HFF-Myc (cell line): ENCODE data around the gene PTPRT.

Source experiments
- DNase-seq: peaks from one replicate; pipeline ENCODE4 v3.0.0-alpha.2; 2011; ENCODE audit warnings: low read depth; ENCODE audit errors: extremely low read depth
- H3K4me3 ChIP-seq: replicated peaks from 2 replicates; pipeline ENCODE4 v1.5.1; 2011; ENCODE audit warnings: low read depth, mild to moderate bottlenecking, control low read depth, low read length
- TF ChIP-seq, protein P1 (sequence below): IDR thresholded peaks from 2 replicates; pipeline ENCODE4 v1.5.1; 2012; ENCODE audit warnings: mild to moderate bottlenecking, low read depth, low read length, control low read depth; ENCODE audit errors: missing control alignments

PTPRT gene

GRCh38 chr20:42611889-42612837 is 577.5 kb downstream of the PTPRT start:
- TF ChIP-seq, protein P1, sequence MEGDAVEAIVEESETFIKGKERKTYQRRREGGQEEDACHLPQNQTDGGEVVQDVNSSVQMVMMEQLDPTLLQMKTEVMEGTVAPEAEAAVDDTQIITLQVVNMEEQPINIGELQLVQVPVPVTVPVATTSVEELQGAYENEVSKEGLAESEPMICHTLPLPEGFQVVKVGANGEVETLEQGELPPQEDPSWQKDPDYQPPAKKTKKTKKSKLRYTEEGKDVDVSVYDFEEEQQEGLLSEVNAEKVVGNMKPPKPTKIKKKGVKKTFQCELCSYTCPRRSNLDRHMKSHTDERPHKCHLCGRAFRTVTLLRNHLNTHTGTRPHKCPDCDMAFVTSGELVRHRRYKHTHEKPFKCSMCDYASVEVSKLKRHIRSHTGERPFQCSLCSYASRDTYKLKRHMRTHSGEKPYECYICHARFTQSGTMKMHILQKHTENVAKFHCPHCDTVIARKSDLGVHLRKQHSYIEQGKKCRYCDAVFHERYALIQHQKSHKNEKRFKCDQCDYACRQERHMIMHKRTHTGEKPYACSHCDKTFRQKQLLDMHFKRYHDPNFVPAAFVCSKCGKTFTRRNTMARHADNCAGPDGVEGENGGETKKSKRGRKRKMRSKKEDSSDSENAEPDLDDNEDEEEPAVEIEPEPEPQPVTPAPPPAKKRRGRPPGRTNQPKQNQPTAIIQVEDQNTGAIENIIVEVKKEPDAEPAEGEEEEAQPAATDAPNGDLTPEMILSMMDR = no peak
- no peak overlapping the region for H3K4me3 ChIP-seq
- DNase-seq = no peak

DNA sequence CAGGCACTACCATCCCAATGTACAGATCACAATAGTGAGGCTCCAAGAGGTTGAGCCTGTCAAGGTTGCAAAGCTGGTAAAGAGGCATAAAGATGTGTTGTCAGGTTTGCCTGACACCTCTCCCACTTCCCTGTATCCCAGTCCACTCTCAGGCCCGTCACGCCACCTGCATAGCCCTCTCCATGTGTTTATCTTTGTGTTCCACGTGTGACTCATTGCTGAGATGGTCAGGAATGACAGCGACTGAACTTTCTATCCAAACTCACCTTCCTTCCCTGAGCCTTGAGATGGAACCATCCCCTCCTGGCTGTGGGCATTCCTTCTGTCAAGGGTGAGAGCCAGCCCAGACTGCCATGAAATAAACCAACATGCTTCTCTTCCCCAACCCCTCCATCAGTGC is 578.3 kb downstream of the PTPRT start:
- H3K4me3 ChIP-seq = no peak overlapping the region
- TF ChIP-seq, protein P1 = no peak
- DNase-seq = no peak

- DNase-seq = no peak
- TF ChIP-seq, protein P1 = no peak
Measured at GRCh38 chr20:42610070-42610469, 579.6 kb downstream of the PTPRT start.

GRCh38 chr20:42609618-42610017 is 580.1 kb downstream of the PTPRT start:
- TF ChIP-seq, protein P1 = no peak
- no peak overlapping the region for H3K4me3 ChIP-seq
- DNase-seq = no peak

More at GRCh38 chr20:42610070-42610469, 579.6 kb downstream of the PTPRT start:
- H3K4me3 ChIP-seq = no peak overlapping the region

DNA sequence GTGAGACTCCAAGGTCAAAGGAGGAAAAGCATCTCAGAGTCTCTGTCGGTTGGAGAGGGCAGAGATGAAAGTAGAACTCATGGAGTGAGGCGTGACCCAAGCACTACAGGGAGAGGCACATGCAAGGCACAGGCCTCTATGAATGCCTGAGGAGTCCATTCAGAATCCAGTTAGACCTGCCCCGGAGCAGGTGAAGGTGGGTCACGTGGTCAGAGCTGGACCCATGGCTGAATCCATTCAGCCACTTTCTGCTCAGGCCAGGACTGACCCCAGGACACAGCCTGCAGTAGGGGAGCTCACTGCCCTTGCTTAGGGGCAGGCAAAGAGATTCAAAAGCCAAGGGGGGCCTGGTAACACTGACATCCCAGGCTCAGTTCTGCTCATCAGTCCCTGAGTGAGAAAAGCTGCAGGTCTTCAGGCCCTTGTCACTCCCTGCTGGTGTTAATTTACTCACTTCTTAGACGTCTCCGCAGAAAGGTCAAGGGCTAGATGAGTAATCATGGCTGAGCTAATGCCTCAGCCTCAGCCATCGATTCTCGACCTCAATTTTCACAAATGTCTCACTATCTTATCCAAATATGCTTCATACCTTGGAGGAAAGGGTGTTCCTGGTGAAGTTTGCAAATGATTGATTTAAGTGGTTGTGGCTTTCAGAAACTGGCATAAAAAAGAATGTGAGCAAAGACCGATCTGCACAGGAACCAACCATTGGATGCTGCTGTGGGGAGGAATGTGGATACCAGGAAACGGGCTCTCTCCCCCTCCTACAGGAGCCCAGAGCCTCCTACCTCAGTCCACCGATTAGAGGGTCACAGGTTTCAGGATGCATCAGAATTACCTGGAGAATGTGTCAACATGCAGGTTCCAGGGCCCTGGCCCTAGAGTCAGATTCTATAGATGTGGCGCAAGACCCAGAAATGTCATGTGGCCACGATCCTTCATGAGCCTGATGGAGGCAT is 584.4 kb downstream of the PTPRT start:
- H3K4me3 ChIP-seq = no peak overlapping the region
- TF ChIP-seq, protein P1 = no peak
- no peak for DNase-seq

DNA sequence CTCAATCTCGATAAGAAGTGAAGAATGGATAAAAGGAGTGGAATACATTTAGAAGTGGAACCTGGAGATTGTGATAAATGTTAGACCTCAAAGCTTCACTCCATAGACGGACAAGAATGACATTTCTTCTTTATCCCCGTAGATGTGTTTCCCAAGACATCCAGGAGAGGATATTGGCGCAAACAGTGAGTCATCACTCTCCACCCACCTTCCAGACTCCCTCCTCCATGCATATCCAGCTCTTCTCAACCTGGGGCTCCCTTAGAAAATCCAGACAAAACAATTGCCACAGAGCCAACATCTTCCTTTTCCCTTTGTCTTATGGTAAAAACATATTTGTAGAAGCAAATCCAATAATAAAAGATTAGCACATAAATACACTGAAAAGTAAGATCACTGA is 586.1 kb downstream of the PTPRT start:
- TF ChIP-seq, protein P1 = no peak
- DNase-seq = no peak

More for the DNA sequence above, 586.1 kb downstream of the PTPRT start:
- H3K4me3 ChIP-seq = no peak overlapping the region
